Measurements from ENCODE around the gene TF.

DNA sequence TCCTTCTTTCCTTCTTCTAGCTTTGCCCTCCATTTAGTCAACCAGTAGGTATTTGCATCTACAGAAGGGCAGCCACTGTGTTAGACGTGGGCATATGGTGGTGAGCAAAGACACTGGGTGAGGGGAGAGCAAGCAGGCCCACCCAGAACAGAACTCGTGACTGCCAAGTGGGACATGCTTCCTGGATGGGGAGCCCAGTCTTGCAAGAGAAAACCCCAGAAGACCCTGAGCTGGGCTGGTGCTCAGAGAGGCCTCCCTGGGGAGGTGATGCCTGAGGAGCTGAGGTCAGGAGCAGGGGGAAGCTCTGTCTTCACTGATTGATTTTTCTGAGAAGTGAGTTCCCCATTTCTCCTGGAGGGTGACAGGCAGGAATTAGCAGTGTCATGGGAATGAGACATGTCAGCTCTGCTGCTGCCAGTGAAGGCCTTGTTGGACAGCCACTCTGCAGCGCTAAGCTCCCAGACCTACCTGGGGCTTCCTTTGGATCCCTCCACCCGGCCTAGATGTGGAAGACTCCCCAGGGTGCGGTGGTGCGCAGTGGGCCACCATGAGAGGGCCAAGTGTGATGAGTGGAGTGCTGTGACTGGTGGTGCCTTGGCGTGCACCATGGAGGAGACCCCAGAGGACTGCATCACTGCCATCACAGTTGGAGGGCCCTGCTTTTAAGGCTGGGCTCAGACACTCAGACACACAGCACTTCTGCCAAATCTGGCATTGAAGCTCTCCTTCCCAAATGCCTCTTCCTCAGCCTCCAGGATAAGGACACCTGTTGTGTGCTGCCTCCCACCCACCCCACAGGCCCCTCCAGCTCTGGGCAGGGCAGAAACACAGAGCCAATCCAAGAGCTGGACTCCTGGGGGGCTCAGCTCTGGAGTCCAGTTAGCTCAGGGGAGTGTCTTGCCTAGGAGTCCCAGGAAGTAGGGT, 44.5 kb upstream of the TF start:
- TF ChIP-seq, protein P1, sequence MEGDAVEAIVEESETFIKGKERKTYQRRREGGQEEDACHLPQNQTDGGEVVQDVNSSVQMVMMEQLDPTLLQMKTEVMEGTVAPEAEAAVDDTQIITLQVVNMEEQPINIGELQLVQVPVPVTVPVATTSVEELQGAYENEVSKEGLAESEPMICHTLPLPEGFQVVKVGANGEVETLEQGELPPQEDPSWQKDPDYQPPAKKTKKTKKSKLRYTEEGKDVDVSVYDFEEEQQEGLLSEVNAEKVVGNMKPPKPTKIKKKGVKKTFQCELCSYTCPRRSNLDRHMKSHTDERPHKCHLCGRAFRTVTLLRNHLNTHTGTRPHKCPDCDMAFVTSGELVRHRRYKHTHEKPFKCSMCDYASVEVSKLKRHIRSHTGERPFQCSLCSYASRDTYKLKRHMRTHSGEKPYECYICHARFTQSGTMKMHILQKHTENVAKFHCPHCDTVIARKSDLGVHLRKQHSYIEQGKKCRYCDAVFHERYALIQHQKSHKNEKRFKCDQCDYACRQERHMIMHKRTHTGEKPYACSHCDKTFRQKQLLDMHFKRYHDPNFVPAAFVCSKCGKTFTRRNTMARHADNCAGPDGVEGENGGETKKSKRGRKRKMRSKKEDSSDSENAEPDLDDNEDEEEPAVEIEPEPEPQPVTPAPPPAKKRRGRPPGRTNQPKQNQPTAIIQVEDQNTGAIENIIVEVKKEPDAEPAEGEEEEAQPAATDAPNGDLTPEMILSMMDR (IDR thresholded peaks at IDR 0.05) = no peak
- no peak for TF ChIP-seq POLR2A (IDR thresholded peaks at IDR 0.05)
